ENCODE results near the gene GID8. TPM values are rescaled to one million over a fixed set of nuclear protein-coding genes. Genes with fewer than 3 reads are reported as not detected.
A peak's percentile ranks its signal among the peaks of the same experiment; 100 is the strongest.

The GID8 gene
- polyA plus RNA-seq, 1 of the 3 experiments (the other 2 are of a cell fraction) = 18.1 TPM

DNA sequence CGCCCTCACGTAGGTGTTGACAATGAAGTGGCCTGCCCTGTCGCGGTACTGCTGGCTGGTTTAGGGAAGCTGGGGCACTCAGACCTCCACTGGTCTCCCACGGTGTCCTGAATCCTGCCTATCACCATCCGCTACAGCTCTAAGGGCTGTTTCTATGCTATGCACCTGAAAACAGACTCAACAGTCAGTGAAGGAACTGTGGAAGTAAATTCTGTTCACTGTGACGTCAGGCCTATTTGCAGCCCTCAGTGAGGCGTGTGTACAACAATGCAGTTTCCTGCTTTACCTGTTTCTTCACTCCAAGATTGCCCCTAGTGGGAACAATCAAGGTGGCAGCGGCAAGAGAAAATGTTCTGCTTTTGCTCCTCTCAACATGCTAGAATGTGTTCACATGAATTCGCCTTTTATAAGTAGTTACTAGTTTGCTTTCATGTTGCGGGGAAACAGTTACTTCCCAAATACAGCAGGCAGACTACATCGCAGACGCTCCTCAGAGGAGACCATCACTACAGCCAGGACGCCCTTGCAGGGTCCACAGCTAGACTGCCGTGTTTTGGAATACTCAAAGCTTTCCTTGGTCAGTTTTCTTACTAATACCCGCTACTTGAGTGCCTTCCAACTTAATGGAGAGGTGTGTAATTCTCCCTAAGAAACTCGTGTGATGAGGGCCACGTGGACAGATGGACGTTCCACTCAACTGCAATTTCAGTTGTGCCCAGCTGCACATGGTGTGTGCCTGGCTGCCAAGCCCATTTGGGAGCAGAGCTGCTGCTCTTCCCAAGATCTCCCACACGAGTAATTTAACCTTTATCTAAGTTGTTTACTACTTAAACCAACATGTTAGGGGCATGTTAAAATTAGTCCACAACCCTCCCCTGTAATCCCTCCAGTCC lies 37.0 kb upstream of the GID8 start:
- peaks cover 35% of the 10 kb centered on the region; the same call in 1 of the 2 replicates for H3K79me2 ChIP-seq (ENCODE audit: insufficient read depth)
- no peak overlapping the region for H2AFZ ChIP-seq (ENCODE audit: low read depth)
- H3K4me1 ChIP-seq (ENCODE audit: control insufficient read depth in 1 of 2, insufficient read depth in 2 of 2, low read depth in 1 of 2, low read length in 1 of 2) = peaks cover 4 to 15% of the 10 kb centered on the region in 2 experiments; a peak in 2 of 4 replicates
- no peak overlapping the region for H3K4me2 ChIP-seq
- H4K20me1 ChIP-seq (ENCODE audit: insufficient read depth) = peaks cover 22% of the 10 kb centered on the region; the same call in 1 of the 2 replicates
- H3K9me2 ChIP-seq = no peaks in the 10 kb centered on the region
- DNase-seq = no peak
- peaks cover 22% of the 10 kb centered on the region for H3F3A ChIP-seq (replicated peaks; ENCODE audit: insufficient read depth)
- POLR2A ChIA-PET = no interaction called here
- no peak overlapping the region for H3K9ac ChIP-seq
- peaks cover 37 to 67% of the 10 kb centered on the region in 2 experiments for H3K36me3 ChIP-seq (replicated peaks in 1 of 2; ENCODE audit: control insufficient read depth in 1 of 2, insufficient read depth in 2 of 2, low read length in 1 of 2)
- TF ChIP-seq JUND (IDR thresholded peaks at IDR 0.05) (no peak), YY1 (IDR thresholded peaks at IDR 0.05; ENCODE audit: low read depth) (no peak)
- TF ChIP-seq, protein P1, sequence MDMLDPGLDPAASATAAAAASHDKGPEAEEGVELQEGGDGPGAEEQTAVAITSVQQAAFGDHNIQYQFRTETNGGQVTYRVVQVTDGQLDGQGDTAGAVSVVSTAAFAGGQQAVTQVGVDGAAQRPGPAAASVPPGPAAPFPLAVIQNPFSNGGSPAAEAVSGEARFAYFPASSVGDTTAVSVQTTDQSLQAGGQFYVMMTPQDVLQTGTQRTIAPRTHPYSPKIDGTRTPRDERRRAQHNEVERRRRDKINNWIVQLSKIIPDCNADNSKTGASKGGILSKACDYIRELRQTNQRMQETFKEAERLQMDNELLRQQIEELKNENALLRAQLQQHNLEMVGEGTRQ (IDR thresholded peaks at IDR 0.05; ENCODE audit: borderline replicate concordance, low read depth, low read length) = no peak
- H3K27ac ChIP-seq (ENCODE audit: low read depth in 2 of 2, low read length in 1 of 2) = peak overlapping the region; percentile 13 to 16; a peak in 2 of 4 replicates
- CTCF ChIA-PET = interaction anchor here (0.6 to 9.8 kb wide), 18 partner anchors 7 to 123 kb away, joined by 3 to 181 read pairs (median 8); partner anchors contain the start of gene GID8
- H3K9me3 ChIP-seq = no peaks in the 10 kb centered on the region
- no peak overlapping the region; a peak in 1 of 4 replicates for H3K4me3 ChIP-seq (ENCODE audit: low read depth in 2 of 2, low read length in 1 of 2)
- WGBS (ENCODE audit: low lambda C conversion rate) = 86% methylated on average over 20 of the region's 20 CpGs
- no peaks in the 10 kb centered on the region for H3K27me3 ChIP-seq (ENCODE audit: insufficient read depth)

DNA sequence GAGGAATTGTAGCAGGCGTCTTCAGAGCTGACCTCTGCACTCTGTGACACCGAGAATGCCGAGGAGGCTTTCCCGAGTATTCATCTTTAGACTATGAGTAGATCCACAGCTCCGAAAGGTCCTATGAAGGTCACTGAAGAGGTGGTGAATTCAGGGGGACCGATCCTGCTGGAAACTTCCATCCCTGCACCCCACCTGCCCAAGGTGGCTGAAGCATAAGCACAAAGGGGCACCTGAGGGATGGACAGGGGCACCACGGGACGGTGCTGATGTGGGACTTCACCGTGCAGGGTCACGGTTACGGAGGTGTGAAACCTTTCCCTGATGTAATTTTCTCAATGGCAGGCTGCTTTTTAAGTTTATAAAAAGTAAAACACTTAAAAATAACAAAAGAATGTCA lies 36.1 kb upstream of the GID8 start:
- Histone ChIP-seq H2AFZ (ENCODE audit: low read depth) (no peak overlapping the region), H3K9me3 (no peaks in the 10 kb centered on the region), H3K4me1 (ENCODE audit: control insufficient read depth in 1 of 2, insufficient read depth in 2 of 2, low read depth in 1 of 2, low read length in 1 of 2) (peaks cover 4 to 15% of the 10 kb centered on the region in 2 experiments; a peak in 2 of 4 replicates), H3K9me2 (no peaks in the 10 kb centered on the region), H3K27ac (ENCODE audit: low read depth in 2 of 2, low read length in 1 of 2) (no peak overlapping the region), H4K20me1 (ENCODE audit: insufficient read depth) (peaks cover 31% of the 10 kb centered on the region), H3F3A (replicated peaks; ENCODE audit: insufficient read depth) (peaks cover 27% of the 10 kb centered on the region), H3K9ac (no peak overlapping the region), H3K36me3 (replicated peaks in 1 of 2; ENCODE audit: control insufficient read depth in 1 of 2, insufficient read depth in 2 of 2, low read length in 1 of 2) (peaks cover 40 to 67% of the 10 kb centered on the region in 2 experiments), H3K79me2 (ENCODE audit: insufficient read depth) (peaks cover 39% of the 10 kb centered on the region), H3K4me3 (ENCODE audit: low read depth in 2 of 2, low read length in 1 of 2) (no peak overlapping the region), H3K27me3 (ENCODE audit: insufficient read depth) (no peaks in the 10 kb centered on the region), H3K4me2 (no peak overlapping the region)
- ChIA-PET POLR2A (no interaction called here), CTCF (interaction anchor here (0.9 to 9.8 kb wide), 10 partner anchors 8 to 107 kb away, joined by 3 to 181 read pairs (median 10); partner anchors contain the start of gene TCFL5)
- 92% methylated on average over 11 of the region's 11 CpGs for WGBS (ENCODE audit: low lambda C conversion rate)
- no peak for DNase-seq
- no peak for TF ChIP-seq TEAD4 (IDR thresholded peaks at IDR 0.05; ENCODE audit: borderline replicate concordance, insufficient read depth)
- TF ChIP-seq, protein P2, sequence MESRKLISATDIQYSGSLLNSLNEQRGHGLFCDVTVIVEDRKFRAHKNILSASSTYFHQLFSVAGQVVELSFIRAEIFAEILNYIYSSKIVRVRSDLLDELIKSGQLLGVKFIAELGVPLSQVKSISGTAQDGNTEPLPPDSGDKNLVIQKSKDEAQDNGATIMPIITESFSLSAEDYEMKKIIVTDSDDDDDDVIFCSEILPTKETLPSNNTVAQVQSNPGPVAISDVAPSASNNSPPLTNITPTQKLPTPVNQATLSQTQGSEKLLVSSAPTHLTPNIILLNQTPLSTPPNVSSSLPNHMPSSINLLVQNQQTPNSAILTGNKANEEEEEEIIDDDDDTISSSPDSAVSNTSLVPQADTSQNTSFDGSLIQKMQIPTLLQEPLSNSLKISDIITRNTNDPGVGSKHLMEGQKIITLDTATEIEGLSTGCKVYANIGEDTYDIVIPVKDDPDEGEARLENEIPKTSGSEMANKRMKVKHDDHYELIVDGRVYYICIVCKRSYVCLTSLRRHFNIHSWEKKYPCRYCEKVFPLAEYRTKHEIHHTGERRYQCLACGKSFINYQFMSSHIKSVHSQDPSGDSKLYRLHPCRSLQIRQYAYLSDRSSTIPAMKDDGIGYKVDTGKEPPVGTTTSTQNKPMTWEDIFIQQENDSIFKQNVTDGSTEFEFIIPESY (IDR thresholded peaks at IDR 0.05; ENCODE audit: borderline replicate concordance, low read depth) = no peak
- TF ChIP-seq, protein P3, sequence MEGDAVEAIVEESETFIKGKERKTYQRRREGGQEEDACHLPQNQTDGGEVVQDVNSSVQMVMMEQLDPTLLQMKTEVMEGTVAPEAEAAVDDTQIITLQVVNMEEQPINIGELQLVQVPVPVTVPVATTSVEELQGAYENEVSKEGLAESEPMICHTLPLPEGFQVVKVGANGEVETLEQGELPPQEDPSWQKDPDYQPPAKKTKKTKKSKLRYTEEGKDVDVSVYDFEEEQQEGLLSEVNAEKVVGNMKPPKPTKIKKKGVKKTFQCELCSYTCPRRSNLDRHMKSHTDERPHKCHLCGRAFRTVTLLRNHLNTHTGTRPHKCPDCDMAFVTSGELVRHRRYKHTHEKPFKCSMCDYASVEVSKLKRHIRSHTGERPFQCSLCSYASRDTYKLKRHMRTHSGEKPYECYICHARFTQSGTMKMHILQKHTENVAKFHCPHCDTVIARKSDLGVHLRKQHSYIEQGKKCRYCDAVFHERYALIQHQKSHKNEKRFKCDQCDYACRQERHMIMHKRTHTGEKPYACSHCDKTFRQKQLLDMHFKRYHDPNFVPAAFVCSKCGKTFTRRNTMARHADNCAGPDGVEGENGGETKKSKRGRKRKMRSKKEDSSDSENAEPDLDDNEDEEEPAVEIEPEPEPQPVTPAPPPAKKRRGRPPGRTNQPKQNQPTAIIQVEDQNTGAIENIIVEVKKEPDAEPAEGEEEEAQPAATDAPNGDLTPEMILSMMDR (IDR thresholded peaks at IDR 0.05) = no peak
- TF ChIP-seq GABPA (IDR thresholded peaks at IDR 0.05; ENCODE audit: low read depth) = no peak

Measured in SK-N-SH (cell line).